Kidney (tissue), 14 donors: Measurements from ENCODE around the gene E2F4. TPM values are rescaled to one million over a fixed set of nuclear protein-coding genes. Genes with fewer than 3 reads are reported as not detected.
A peak's percentile ranks its signal among the peaks of the same experiment; 100 is the strongest.

Experiments used
- DNase-seq, 5 donors: peaks; one replicate each; pipeline ENCODE4 v3.0.0-alpha.2; 2013 to 2020
- FAIRE-seq: peaks from 2 replicates; lab custom pipeline; 2012; peaks lifted over from hg19 to GRCh38; lab: Jason Lieb, UNC
- H3K27ac ChIP-seq, 2 donors: one replicate each; pipeline ENCODE4 v1.7.0; 2013; ENCODE audit warnings: low read depth in 2 of 2, low read length in 2 of 2, inconsistent platforms in 1 of 2
- H3K27me3 ChIP-seq: one replicate; pipeline ENCODE4 v1.7.1; 2013; ENCODE audit warnings: low read length, inconsistent platforms; ENCODE audit not compliant: control insufficient read depth, insufficient read depth
- H3K36me3 ChIP-seq, 3 donors: one replicate each; pipeline versions ENCODE4 v1.7.0 to v1.7.1; 2013; ENCODE audit warnings: low read length in 3 of 3, control low read depth in 1 of 3, inconsistent platforms in 1 of 3; ENCODE audit not compliant: insufficient read depth in 3 of 3, control insufficient read depth in 2 of 3
- H3K4me1 ChIP-seq, 3 donors: one replicate each; pipeline versions ENCODE4 v1.7.0 to v1.7.1; 2013; ENCODE audit warnings: low read length in 3 of 3, inconsistent platforms in 1 of 3, low read depth in 1 of 3; ENCODE audit not compliant: control insufficient read depth in 2 of 3, insufficient read depth in 2 of 3
- H3K4me3 ChIP-seq, 3 donors: one replicate each; pipeline versions ENCODE4 v1.7.0 to v1.8.1; 2013; ENCODE audit warnings: low read length in 3 of 3, control low read depth in 1 of 3, inconsistent platforms in 1 of 3
- H3K9ac ChIP-seq, 3 donors: one replicate each; pipeline versions ENCODE4 v1.7.0 to v1.7.1; 2013; ENCODE audit warnings: low read length in 3 of 3, control low read depth in 1 of 3, inconsistent platforms in 1 of 3
- H3K9me3 ChIP-seq, 3 donors: one replicate each; pipeline versions ENCODE4 v1.7.0 to v1.7.1; 2013; ENCODE audit warnings: low read length in 3 of 3, control low read depth in 1 of 3, inconsistent platforms in 1 of 3; ENCODE audit not compliant: control insufficient read depth in 2 of 3, insufficient read depth in 1 of 3
- CTCF ChIP-seq: IDR thresholded peaks from 3 replicates; pipeline ENCODE4 v1.5.1; 2012; ENCODE audit warnings: mild to moderate bottlenecking, moderate library complexity, borderline replicate concordance; ENCODE audit not compliant: insufficient read depth; ENCODE audit errors: extremely low read depth
- intact Hi-C: fragments of 100-400 bp; cut with DNase I; formaldehyde crosslinking; loops from one replicate; pipeline ENCODE4 v1.11.1; 2022
- microRNA-seq: library from miRNA; unstranded; fragments of <30 nt; microRNA quantifications from one replicate; pipeline ENCODE4 v1.2.0, GENCODE V29; 2020
- polyA plus RNA-seq: library from polyadenylated mRNA; stranded (reverse); fragments of 350-450 nt; fragmentation: Illumina TruSeq; extraction: RNeasy Lipid Tissue Mini Kit (QIAGEN cat#74804); gene quantifications from one replicate; pipeline ENCODE4 v1.2.3, GENCODE V29; 2014; ENCODE audit warnings: low read depth, low replicate concordance; ENCODE audit not compliant: insufficient read depth
- total RNA-seq: library from RNA; stranded (reverse); fragmentation: NEBNext Ultra II Directional; extraction: Animal tissue kit (Norgen Biotek cat#: 25700); gene quantifications from one replicate; pipeline ENCODE4 v1.2.1, GENCODE V29; 2021
- donor health status: control.
- donor health status: control.
- donor health status: control.
- donor health status: control.
- donor health status: control.
- donor health status: DM: yes; HTN: yes; CAD: no.
- donor health status: Normal renal cell carcinoma (clear cell type).

The E2F4 gene
- total and polyA plus RNA-seq, 2 donors from 2014 or later = 39.1 to 54.4 TPM

GRCh38 chr16:67246756-67247191 lies 54.8 kb downstream of the E2F4 start:
- peaks cover 13% of the 10 kb centered on the region for H3K27me3 ChIP-seq
- no peaks in the 10 kb centered on the region for H3K36me3 ChIP-seq
- peak; percentile 23 for TF ChIP-seq CTCF
- no peaks in the 10 kb centered on the region for H3K9me3 ChIP-seq
- FAIRE-seq (no peak), DNase-seq (peak; percentile 79 to 95 (median 84))
- H3K9ac ChIP-seq = peak overlapping the region; percentile 21 to 82 (median 50)
- H3K27ac ChIP-seq = peak overlapping the region; percentile 71 to 89
- peak overlapping the region; percentile 58 to 82 (median 64) for H3K4me3 ChIP-seq
- peaks cover 0 to 23% (median 9%) of the 10 kb centered on the region in 3 donors for H3K4me1 ChIP-seq
- intact Hi-C loops = no loop called here

- DNase-seq = peak; percentile 96 to 99 (median 97)
- Histone ChIP-seq H3K27ac (peak within 1 kb of the TSS; percentile 71 to 89), H3K36me3 (no peaks in the 10 kb centered on the region), H3K9me3 (no peaks in the 10 kb centered on the region), H3K4me1 (peaks cover 0 to 21% (median 9%) of the 10 kb centered on the region in 3 donors), H3K27me3 (peaks cover 13% of the 10 kb centered on the region), H3K4me3 (peak within 1 kb of the TSS; percentile 58 to 82 (median 64)), H3K9ac (peak within 1 kb of the TSS; percentile 21 to 82 (median 50))
- no peak for TF ChIP-seq CTCF
- FAIRE-seq = peak; percentile 84
- intact Hi-C loops = no loop called here
These were observed 55.5 kb downstream of the E2F4 start, which contains the start of gene FHOD1 for GRCh38 chr16:67247192-67248072. FHOD1 (minus strand) TSS chr16:67247481; CDS start chr16:67247410, 71 bp downstream.

GRCh38 chr16:67248073-67248400 lies 56.1 kb downstream of the E2F4 start:
- Histone ChIP-seq H3K36me3 (no peaks in the 10 kb centered on the region), H3K9me3 (no peaks in the 10 kb centered on the region), H3K4me1 (peaks cover 0 to 19% (median 9%) of the 10 kb centered on the region in 3 donors), H3K9ac (peak overlapping the region in 1 of 3 donors; percentile 3), H3K27ac (no peak overlapping the region), H3K27me3 (peaks cover 13% of the 10 kb centered on the region), H3K4me3 (peak overlapping the region in 2 of 3 donors; percentile 32 to 34)
- FAIRE-seq (no peak), DNase-seq (no peak)
- intact Hi-C loops = no loop called here
- no peak for TF ChIP-seq CTCF

Small RNA genes within 50 kb of the gene (microRNA-seq; reads per million reads assigned to microRNA genes)
- 184 reads per million, percentile 62 among the genes with 10 or more reads in this experiment for gene MIR328

Other genes starting within 250 kb of the E2F4 start
- 2.1 TPM for gene CES3, start 230.9 kb upstream of the E2F4 start, total RNA-seq
- gene CES3, start 230.9 kb upstream of the E2F4 start, polyA plus RNA-seq = 7.8 TPM
- 31.7 TPM for gene CES4A, start 203.6 kb upstream of the E2F4 start, total RNA-seq
- gene CES4A, start 203.6 kb upstream of the E2F4 start, polyA plus RNA-seq = 14.9 TPM
- 57.3 TPM for gene CBFB, start 163.0 kb upstream of the E2F4 start, total RNA-seq
- 9.7 TPM for gene CBFB, start 163.0 kb upstream of the E2F4 start, polyA plus RNA-seq
- gene PHAF1, start 82.2 kb upstream of the E2F4 start, total RNA-seq = 16.9 TPM
- gene PHAF1, start 82.2 kb upstream of the E2F4 start, polyA plus RNA-seq = 14.3 TPM
- 16.7 TPM for gene B3GNT9, start 41.2 kb upstream of the E2F4 start, total RNA-seq
- gene B3GNT9, start 41.2 kb upstream of the E2F4 start, polyA plus RNA-seq = 12.1 TPM
- gene TRADD, start 32.2 kb upstream of the E2F4 start, total RNA-seq = 27.1 TPM
- gene TRADD, start 32.2 kb upstream of the E2F4 start, polyA plus RNA-seq = 30.2 TPM
- gene FBXL8, start 32.2 kb upstream of the E2F4 start, total RNA-seq = 19.8 TPM
- 9.5 TPM for gene FBXL8, start 32.2 kb upstream of the E2F4 start, polyA plus RNA-seq
- 37.9 TPM for gene HSF4, start 27.4 kb upstream of the E2F4 start, total RNA-seq
- 26.7 TPM for gene HSF4, start 27.4 kb upstream of the E2F4 start, polyA plus RNA-seq
- gene NOL3, start 21.6 kb upstream of the E2F4 start, total RNA-seq = 36.4 TPM
- 35.3 TPM for gene NOL3, start 21.6 kb upstream of the E2F4 start, polyA plus RNA-seq
- 38.8 TPM for gene MATCAP1, start 8.2 kb upstream of the E2F4 start, total RNA-seq
- gene MATCAP1, start 8.2 kb upstream of the E2F4 start, polyA plus RNA-seq = 15.5 TPM
- gene EXOC3L1, start 2.0 kb upstream of the E2F4 start, total RNA-seq = 7.2 TPM
- gene EXOC3L1, start 2.0 kb upstream of the E2F4 start, polyA plus RNA-seq = 9.9 TPM
- gene ELMO3, start 7.0 kb downstream of the E2F4 start, total RNA-seq = 24.2 TPM
- 33.1 TPM for gene ELMO3, start 7.0 kb downstream of the E2F4 start, polyA plus RNA-seq
- gene TMEM208, start 35.0 kb downstream of the E2F4 start, total RNA-seq = 47.1 TPM
- gene TMEM208, start 35.0 kb downstream of the E2F4 start, polyA plus RNA-seq = 145 TPM
- 30.4 TPM for gene FHOD1, start 55.3 kb downstream of the E2F4 start, total RNA-seq
- 21.0 TPM for gene FHOD1, start 55.3 kb downstream of the E2F4 start, polyA plus RNA-seq
- 1.1 TPM for gene SLC9A5, start 56.8 kb downstream of the E2F4 start, total RNA-seq
- 0.92 TPM for gene SLC9A5, start 56.8 kb downstream of the E2F4 start, polyA plus RNA-seq
- gene PLEKHG4, start 87.4 kb downstream of the E2F4 start, total RNA-seq = 10.1 TPM
- 2.6 TPM for gene PLEKHG4, start 87.4 kb downstream of the E2F4 start, polyA plus RNA-seq
- 0.31 TPM for gene KCTD19, start 134.6 kb downstream of the E2F4 start, total RNA-seq
- gene KCTD19, start 134.6 kb downstream of the E2F4 start, polyA plus RNA-seq = not detected
- 2.6 TPM for gene LRRC36, start 134.7 kb downstream of the E2F4 start, total RNA-seq
- gene LRRC36, start 134.7 kb downstream of the E2F4 start, polyA plus RNA-seq = 3.1 TPM
- 8.2 TPM for gene TPPP3, start 201.3 kb downstream of the E2F4 start, total RNA-seq
- gene TPPP3, start 201.3 kb downstream of the E2F4 start, polyA plus RNA-seq = 108 TPM
- 23.6 TPM for gene ZDHHC1, start 224.3 kb downstream of the E2F4 start, total RNA-seq
- gene ZDHHC1, start 224.3 kb downstream of the E2F4 start, polyA plus RNA-seq = 14.6 TPM
- 139 TPM for gene HSD11B2, start 239.0 kb downstream of the E2F4 start, total RNA-seq
- gene HSD11B2, start 239.0 kb downstream of the E2F4 start, polyA plus RNA-seq = 1,022 TPM